Mesenchymal stem cell (in vitro differentiated cells and primary cell): ENCODE data around the gene C19orf25.

ENCODE experiments used
- DNase-seq: peaks from one replicate; pipeline ENCODE4 v3.0.0-alpha.2; 2013
- H2AFZ ChIP-seq: one replicate; pipeline ENCODE4 v1.6.1; 2013; ENCODE audit warnings: low read depth, mild to moderate bottlenecking, control low read depth, inconsistent platforms, low read length, moderate library complexity
- H2AK5ac ChIP-seq: 2 replicates; pipeline ENCODE4 v1.6.1; 2013; ENCODE audit warnings: low read length, moderate library complexity, mild to moderate bottlenecking, inconsistent platforms; ENCODE audit not compliant: severe bottlenecking
- H2BK120ac ChIP-seq: one replicate; pipeline ENCODE4 v1.6.1; 2013; ENCODE audit warnings: low read depth, mild to moderate bottlenecking, inconsistent platforms, low read length, moderate library complexity
- H2BK12ac ChIP-seq, 2 experiments: one replicate each; pipeline ENCODE4 v1.6.1; 2013; ENCODE audit warnings: inconsistent platforms in 2 of 2, low read length in 2 of 2, mild to moderate bottlenecking in 2 of 2, moderate library complexity in 2 of 2, control low read depth in 1 of 2
- H2BK15ac ChIP-seq: one replicate; pipeline ENCODE4 v1.6.1; 2013; ENCODE audit warnings: mild to moderate bottlenecking, low read depth, inconsistent platforms; ENCODE audit not compliant: poor library complexity, severe bottlenecking
- H2BK5ac ChIP-seq: 2 replicates; pipeline ENCODE4 v1.6.1; 2013; ENCODE audit warnings: low read depth, mild to moderate bottlenecking, low read length, control low read depth, inconsistent platforms; ENCODE audit not compliant: poor library complexity, severe bottlenecking
- H3K14ac ChIP-seq, 2 experiments: one replicate each; pipeline ENCODE4 v1.6.1; 2013; ENCODE audit warnings: inconsistent platforms in 2 of 2, low read length in 2 of 2, control low read depth in 1 of 2, mild to moderate bottlenecking in 1 of 2, moderate library complexity in 1 of 2
- H3K18ac ChIP-seq, 2 experiments: one replicate each; pipeline ENCODE4 v1.6.1; 2013; ENCODE audit warnings: inconsistent platforms in 2 of 2, low read length in 2 of 2, control low read depth in 1 of 2, low read depth in 1 of 2, mild to moderate bottlenecking in 1 of 2
- H3K23ac ChIP-seq, 2 experiments: one replicate each; pipeline ENCODE4 v1.6.1; 2013; ENCODE audit warnings: inconsistent platforms in 2 of 2, low read length in 2 of 2, mild to moderate bottlenecking in 2 of 2, moderate library complexity in 2 of 2, control low read depth in 1 of 2
- H3K27ac ChIP-seq: 2 replicates; pipeline ENCODE4 v1.5.1; 2013; ENCODE audit warnings: mild to moderate bottlenecking, moderate library complexity, low read length, control low read depth, inconsistent platforms; ENCODE audit not compliant: poor library complexity, severe bottlenecking
- H3K27me3 ChIP-seq, 2 experiments: 2 replicates each; pipeline versions ENCODE4 v1.6.1 to v1.7.0; 2013; ENCODE audit warnings: low read length in 2 of 2, mild to moderate bottlenecking in 2 of 2, moderate library complexity in 2 of 2, control low read depth in 1 of 2, inconsistent platforms in 1 of 2; ENCODE audit not compliant: control insufficient read depth in 1 of 2, insufficient read depth in 1 of 2
- H3K36me3 ChIP-seq, 2 experiments: 2 replicates each; pipeline versions ENCODE4 v1.6.1 to v1.7.0; 2013; ENCODE audit warnings: low read length in 2 of 2, control low read depth in 1 of 2, inconsistent platforms in 1 of 2, low read depth in 1 of 2, mild to moderate bottlenecking in 1 of 2; ENCODE audit not compliant: insufficient read depth in 2 of 2, control insufficient read depth in 1 of 2
- H3K4ac ChIP-seq, 2 experiments: one replicate each; pipeline ENCODE4 v1.6.1; 2013; ENCODE audit warnings: inconsistent platforms in 2 of 2, low read length in 2 of 2, mild to moderate bottlenecking in 2 of 2, moderate library complexity in 2 of 2, control low read depth in 1 of 2, low read depth in 1 of 2
- H3K4me1 ChIP-seq: 2 replicates; pipeline ENCODE4 v1.6.1; 2013; ENCODE audit warnings: low read depth, low read length, control low read depth; ENCODE audit not compliant: control insufficient read depth, insufficient read depth
- H3K4me2 ChIP-seq: 2 replicates; pipeline ENCODE4 v1.6.1; 2013; ENCODE audit warnings: low read length, mild to moderate bottlenecking, inconsistent platforms; ENCODE audit not compliant: poor library complexity, severe bottlenecking
- H3K4me3 ChIP-seq, 2 experiments: 2 replicates each; pipeline versions ENCODE4 v1.5.1 to v1.7.0; 2013; ENCODE audit warnings: low read length in 2 of 2, mild to moderate bottlenecking in 2 of 2, control low read depth in 1 of 2, low read depth in 1 of 2; ENCODE audit not compliant: insufficient read depth in 1 of 2
- H3K79me1 ChIP-seq: replicated peaks from 2 replicates; pipeline ENCODE4 v1.6.1; 2013; ENCODE audit warnings: mild to moderate bottlenecking, control low read depth, low read length, inconsistent platforms; ENCODE audit not compliant: poor library complexity, severe bottlenecking
- H3K9ac ChIP-seq: 2 replicates; pipeline ENCODE4 v1.7.0; 2013; ENCODE audit warnings: mild to moderate bottlenecking, low read length, moderate library complexity
- H3K9me3 ChIP-seq: 2 replicates; pipeline ENCODE4 v1.7.0; 2013; ENCODE audit warnings: mild to moderate bottlenecking, low read length; ENCODE audit not compliant: control insufficient read depth
- H4K8ac ChIP-seq: one replicate; pipeline ENCODE4 v1.6.1; 2013; ENCODE audit warnings: inconsistent platforms, mild to moderate bottlenecking, low read length, moderate library complexity
- H4K91ac ChIP-seq: one replicate; pipeline ENCODE4 v1.6.1; 2013; ENCODE audit warnings: mild to moderate bottlenecking, low read length, inconsistent platforms
- WGBS: methylation state at CpG from one replicate; pipeline ENCODE4 v1.1.7; 2013; ENCODE audit warnings: mixed read lengths; 5-methylcytosine and 5-hydroxymethylcytosine counted together

The C19orf25 gene

DNA sequence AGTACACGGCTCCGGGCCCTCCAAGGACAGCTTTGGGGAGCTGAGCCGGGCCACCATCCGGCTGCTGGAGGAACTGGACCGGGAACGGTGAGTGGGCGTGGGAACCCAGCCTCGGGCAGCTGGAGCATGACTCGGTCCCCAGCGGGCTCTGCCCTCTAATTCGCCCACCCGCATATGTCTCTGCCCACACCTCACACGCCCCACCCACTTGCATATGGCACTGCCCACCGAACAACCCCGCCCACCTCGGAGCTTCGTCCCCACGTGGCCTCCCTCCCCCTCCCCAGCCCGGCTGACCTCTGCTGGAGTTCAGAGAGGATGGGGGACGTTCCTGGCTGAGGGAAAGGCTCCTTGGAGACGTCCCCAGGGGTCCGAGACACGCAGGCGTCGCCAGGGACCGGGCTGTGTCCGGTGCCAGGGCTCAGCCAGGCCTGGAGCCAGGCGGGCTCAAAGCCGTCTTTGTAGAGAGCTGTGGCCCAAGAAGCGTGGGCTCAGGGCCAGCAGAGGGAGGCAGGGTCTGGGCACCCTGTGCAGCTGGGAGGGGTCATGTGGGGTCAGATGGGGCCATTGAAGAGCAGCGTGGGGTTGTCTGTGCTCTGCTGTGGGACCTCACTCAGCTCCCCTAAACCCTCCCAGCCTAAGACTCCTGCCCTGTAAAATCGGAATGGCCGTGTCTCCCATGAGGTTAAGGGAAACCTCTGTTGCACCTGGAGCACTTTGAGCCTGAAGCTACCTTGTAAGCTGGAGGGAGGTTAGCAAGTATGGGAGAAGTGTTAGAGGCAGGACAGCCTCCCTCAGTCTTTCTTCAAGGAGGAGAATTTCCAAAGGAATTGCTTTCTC lies 25.3 kb downstream of the C19orf25 start:
- H3K14ac ChIP-seq, result no peak overlapping the region
- H2AK5ac ChIP-seq, result no peak overlapping the region
- peaks cover 0 to 4% of the 10 kb centered on the region in 2 experiments for H3K36me3 ChIP-seq
- H2AFZ ChIP-seq, result no peak overlapping the region
- no peak overlapping the region for H3K27ac ChIP-seq
- no peaks in the 10 kb centered on the region for H3K79me1 ChIP-seq
- no peak overlapping the region for H3K9ac ChIP-seq
- H3K18ac ChIP-seq, result no peak overlapping the region
- no peak overlapping the region for H2BK15ac ChIP-seq
- H3K9me3 ChIP-seq, result no peaks in the 10 kb centered on the region
- no peak overlapping the region for H3K4ac ChIP-seq
- no peak overlapping the region for H2BK120ac ChIP-seq
- DNase-seq, result no peak
- H3K27me3 ChIP-seq, result peaks cover 70 to 92% of the 10 kb centered on the region in 2 experiments
- no peak overlapping the region for H3K4me2 ChIP-seq
- H3K4me1 ChIP-seq, result peaks cover 16% of the 10 kb centered on the region
- no peak overlapping the region for H3K23ac ChIP-seq
- no peak overlapping the region for H3K4me3 ChIP-seq
- no peak overlapping the region for H4K8ac ChIP-seq
- no peak overlapping the region for H2BK12ac ChIP-seq
- H2BK5ac ChIP-seq, result no peak overlapping the region
- 39% methylated on average over 22 of the region's 33 CpGs for WGBS
- H4K91ac ChIP-seq, result no peak overlapping the region

GRCh38 chr19:1452802-1453524 lies 26.1 kb downstream of the C19orf25 start:
- Histone ChIP-seq H4K91ac (no peak overlapping the region), H3K4me1 (peaks cover 16% of the 10 kb centered on the region), H2AK5ac (no peak overlapping the region), H3K14ac (no peak overlapping the region), H4K8ac (no peak overlapping the region), H3K9ac (no peak overlapping the region), H2BK120ac (no peak overlapping the region), H3K27me3 (peaks cover 66 to 91% of the 10 kb centered on the region in 2 experiments), H2BK5ac (no peak overlapping the region), H3K4me3 (no peak overlapping the region), H3K4ac (no peak overlapping the region), H3K23ac (no peak overlapping the region), H3K9me3 (no peaks in the 10 kb centered on the region), H3K79me1 (no peaks in the 10 kb centered on the region), H3K36me3 (peaks cover 0 to 4% of the 10 kb centered on the region in 2 experiments), H2BK12ac (no peak overlapping the region), H2BK15ac (no peak overlapping the region), H2AFZ (no peak overlapping the region), H3K27ac (no peak overlapping the region), H3K18ac (no peak overlapping the region), H3K4me2 (no peak overlapping the region)
- no peak for DNase-seq
- WGBS, result 76% methylated on average over 27 of the region's 30 CpGs

DNA sequence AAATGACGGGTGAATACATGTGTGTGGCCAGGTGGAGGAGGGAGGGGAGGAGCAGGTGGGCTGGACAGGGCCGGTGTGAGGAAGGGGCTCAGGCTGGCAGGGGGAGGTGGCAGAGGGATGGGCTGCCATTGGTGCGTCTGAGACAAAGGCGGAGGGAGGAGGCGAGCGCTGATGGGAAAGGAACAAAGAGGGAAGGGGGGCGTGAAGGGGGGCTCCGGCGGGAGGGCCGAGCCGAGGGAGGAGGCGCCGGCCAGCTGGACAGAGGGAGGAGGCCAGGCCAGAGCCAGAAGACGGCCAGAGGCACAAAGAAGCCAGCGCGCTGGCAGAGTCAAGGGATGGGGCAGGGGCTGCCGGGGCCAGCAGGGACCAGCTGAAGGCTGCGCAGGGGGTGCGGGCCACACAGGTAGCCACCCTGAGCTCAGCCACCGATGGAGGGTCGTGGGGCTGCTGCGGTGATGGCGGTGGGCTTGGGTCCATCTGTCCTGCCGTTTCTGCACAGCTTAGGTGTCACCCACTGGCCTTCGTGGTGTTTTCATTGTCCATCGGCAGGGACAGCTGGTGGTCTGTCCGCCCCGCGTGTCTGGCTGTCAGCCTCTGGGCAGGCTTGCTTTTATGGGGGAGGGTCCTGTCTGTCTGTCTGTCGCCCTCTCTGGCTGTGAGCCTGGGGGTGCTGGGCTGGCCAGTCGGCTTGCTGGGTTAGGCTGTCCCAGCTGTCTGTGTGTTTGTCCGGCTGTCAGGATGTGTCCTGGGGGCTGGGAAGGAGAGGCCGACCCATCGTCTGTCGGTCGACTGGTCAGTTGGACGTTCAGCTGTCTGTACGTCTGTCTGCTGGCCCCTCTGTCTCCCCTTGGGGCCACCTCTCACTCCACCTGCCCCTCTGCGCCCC lies 26.9 kb downstream of the C19orf25 start:
- H3K27me3 ChIP-seq, result peaks cover 68 to 92% of the 10 kb centered on the region in 2 experiments
- H4K8ac ChIP-seq, result no peak overlapping the region
- H2BK15ac ChIP-seq, result no peak overlapping the region
- H3K4me3 ChIP-seq, result no peak overlapping the region
- H2AK5ac ChIP-seq, result no peak overlapping the region
- H4K91ac ChIP-seq, result no peak overlapping the region
- H3K36me3 ChIP-seq, result peaks cover 0 to 4% of the 10 kb centered on the region in 2 experiments
- no peak overlapping the region for H3K27ac ChIP-seq
- no peak overlapping the region for H2BK5ac ChIP-seq
- WGBS, result 59% methylated on average over 38 of the region's 39 CpGs
- H2BK120ac ChIP-seq, result no peak overlapping the region
- H3K4ac ChIP-seq, result no peak overlapping the region
- DNase-seq, result no peak
- H3K9ac ChIP-seq, result no peak overlapping the region
- no peak overlapping the region for H3K4me2 ChIP-seq
- no peaks in the 10 kb centered on the region for H3K79me1 ChIP-seq
- no peak overlapping the region for H2BK12ac ChIP-seq
- no peak overlapping the region for H3K14ac ChIP-seq
- no peaks in the 10 kb centered on the region for H3K9me3 ChIP-seq
- peaks cover 16% of the 10 kb centered on the region for H3K4me1 ChIP-seq
- H2AFZ ChIP-seq, result no peak overlapping the region
- H3K23ac ChIP-seq, result no peak overlapping the region
- no peak overlapping the region for H3K18ac ChIP-seq
